ENCODE results near the gene IL4R.

- TF ChIP-seq CTCF (IDR thresholded peaks at IDR 0.05) (no peak), POLR2A (IDR thresholded peaks at IDR 0.05) (no peak)
Measured at GRCh38 chr16:27272076-27272475, 41.7 kb upstream of the IL4R start.
